ENCODE results near the gene NFASC. TPM values are rescaled to one million over a fixed set of nuclear protein-coding genes. Genes with fewer than 3 reads are reported as not detected.

NFASC gene
- total and polyA plus RNA-seq, 2 donors (not counting 3 experiments of a cell fraction or from before 2014, with no cell fraction given) = not detected

- dilution Hi-C loops (cut with MboI; ENCODE audit: extremely low pct_ligation_motif_present, low sequenced_read_pairs) = no loop called here
Measured at GRCh38 chr1:204960306-204961125, 89.9 kb downstream of the NFASC start.

More at GRCh38 chr1:204960306-204961125, 89.9 kb downstream of the NFASC start:
- H3K27me3 ChIP-seq (ENCODE audit: control insufficient read depth in 2 of 2, insufficient read depth in 2 of 2, low read length in 2 of 2) = peaks cover 27 to 31% of the 10 kb centered on the region in 2 experiments
- no peaks in the 10 kb centered on the region for H3K4me1 ChIP-seq (ENCODE audit: control insufficient read depth, extremely low read depth, insufficient read depth, low read length)
- H3K36me3 ChIP-seq (ENCODE audit: control insufficient read depth in 2 of 2, extremely low read depth in 1 of 2, insufficient read depth in 2 of 2, low read length in 2 of 2) = no peaks in the 10 kb centered on the region
- no peaks in the 10 kb centered on the region for H3K79me2 ChIP-seq (ENCODE audit: control insufficient read depth, insufficient read depth, low read length)
- no peak overlapping the region for H3K4me3 ChIP-seq (replicated peaks in 1 of 3; ENCODE audit: insufficient read depth in 1 of 3, low read depth in 1 of 3, low read length in 3 of 3)
- ChIA-PET CTCF (interaction anchor here (2.2 kb wide), 1 partner anchor 18 kb away, joined by 7 read pairs; no protein-coding TSS in a partner anchor), POLR2A (no interaction called here)
- TF ChIP-seq JUN (IDR thresholded peaks at IDR 0.05; ENCODE audit: borderline replicate concordance, insufficient read depth, insufficient read length, low read depth) = no peak
- no peak for TF ChIP-seq MAX (IDR thresholded peaks at IDR 0.05; ENCODE audit: insufficient read depth, insufficient read length)
- no peak for TF ChIP-seq EZH2 (IDR thresholded peaks at IDR 0.05; ENCODE audit: borderline replicate concordance, low read depth, low read length, severe bottlenecking)
- no peak for TF ChIP-seq FOS (IDR thresholded peaks at IDR 0.05; ENCODE audit: borderline replicate concordance, insufficient read depth, low read length)
- TF ChIP-seq POLR2AphosphoS5 (IDR thresholded peaks at IDR 0.05; ENCODE audit: insufficient read depth, low read depth, low read length) = no peak
- TF ChIP-seq, protein P1, sequence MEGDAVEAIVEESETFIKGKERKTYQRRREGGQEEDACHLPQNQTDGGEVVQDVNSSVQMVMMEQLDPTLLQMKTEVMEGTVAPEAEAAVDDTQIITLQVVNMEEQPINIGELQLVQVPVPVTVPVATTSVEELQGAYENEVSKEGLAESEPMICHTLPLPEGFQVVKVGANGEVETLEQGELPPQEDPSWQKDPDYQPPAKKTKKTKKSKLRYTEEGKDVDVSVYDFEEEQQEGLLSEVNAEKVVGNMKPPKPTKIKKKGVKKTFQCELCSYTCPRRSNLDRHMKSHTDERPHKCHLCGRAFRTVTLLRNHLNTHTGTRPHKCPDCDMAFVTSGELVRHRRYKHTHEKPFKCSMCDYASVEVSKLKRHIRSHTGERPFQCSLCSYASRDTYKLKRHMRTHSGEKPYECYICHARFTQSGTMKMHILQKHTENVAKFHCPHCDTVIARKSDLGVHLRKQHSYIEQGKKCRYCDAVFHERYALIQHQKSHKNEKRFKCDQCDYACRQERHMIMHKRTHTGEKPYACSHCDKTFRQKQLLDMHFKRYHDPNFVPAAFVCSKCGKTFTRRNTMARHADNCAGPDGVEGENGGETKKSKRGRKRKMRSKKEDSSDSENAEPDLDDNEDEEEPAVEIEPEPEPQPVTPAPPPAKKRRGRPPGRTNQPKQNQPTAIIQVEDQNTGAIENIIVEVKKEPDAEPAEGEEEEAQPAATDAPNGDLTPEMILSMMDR (IDR thresholded peaks at IDR 0.05; ENCODE audit: extremely low read depth in 1 of 2, insufficient read depth in 1 of 2, low read depth in 1 of 2, low read length in 2 of 2) = no peak
- no peak for TF ChIP-seq GATA2 (IDR thresholded peaks at IDR 0.05; ENCODE audit: insufficient read depth, insufficient read length, low read depth, low read length)
- no peak for TF ChIP-seq MYC (IDR thresholded peaks at IDR 0.05; ENCODE audit: low read depth, low read length)
- TF ChIP-seq POLR2A (IDR thresholded peaks at IDR 0.05; ENCODE audit: low read depth, low read length) = no peak
- H3K27ac ChIP-seq (ENCODE audit: insufficient read depth, low read depth, low read length) = no peak overlapping the region
- FAIRE-seq (no peak), DNase-seq (ENCODE audit: low read depth, low spot score) (no peak)
- H3K4me2 ChIP-seq (ENCODE audit: insufficient read depth, low read length) = no peak overlapping the region
- BruUV-seq (replicated peaks) = no TSS peak
- no peaks in the 10 kb centered on the region for H3K9me1 ChIP-seq (replicated peaks; ENCODE audit: control insufficient read depth, extremely low read depth, insufficient read depth, low read length)
- no peak overlapping the region for H3K9ac ChIP-seq (replicated peaks; ENCODE audit: extremely low read depth, insufficient read depth, low read length)
- no peaks in the 10 kb centered on the region for H4K20me1 ChIP-seq (replicated peaks; ENCODE audit: control insufficient read depth, extremely low read depth, insufficient read depth, low read length)
- no peak overlapping the region for H2AFZ ChIP-seq (ENCODE audit: low read depth, low read length)
- intact Hi-C loops (cut with micrococcal nuclease) = no loop called here
- no peaks in the 10 kb centered on the region for H3K9me3 ChIP-seq (replicated peaks; ENCODE audit: control insufficient read depth, insufficient read depth, low read length)
